DND-41 (cell line): Measurements from ENCODE around the gene SORT1.

ENCODE experiments used
- CTCF ChIP-seq: IDR thresholded peaks from 2 replicates; pipeline ENCODE4 v1.5.1; 2012; ENCODE audit warnings: borderline replicate concordance, low read length, moderate library complexity, mild to moderate bottlenecking; ENCODE audit not compliant: poor library complexity, severe bottlenecking; ENCODE audit errors: extremely low read depth
- EZH2 ChIP-seq: IDR thresholded peaks from 3 replicates; pipeline ENCODE4 v1.6.1; 2012; ENCODE audit warnings: borderline replicate concordance, low read depth, mild to moderate bottlenecking, moderate library complexity, low read length, inconsistent platforms; ENCODE audit not compliant: severe bottlenecking

- TF ChIP-seq CTCF (no peak), EZH2 (no peak)
Observed at GRCh38 chr1:109301874-109302273, 95.8 kb downstream of the SORT1 start.
